ENCODE results near the gene MITD1.

Gene MITD1

GRCh38 chr2:99188357-99188756 lies 7.5 kb upstream of the MITD1 start:
- Histone ChIP-seq H3K27ac (ENCODE audit: low read length) (no peak overlapping the region), H3K27me3 (ENCODE audit: control insufficient read depth, insufficient read depth, low read length) (no peaks in the 10 kb centered on the region), H3K4me1 (ENCODE audit: control insufficient read depth, insufficient read depth, low read length) (no peaks in the 10 kb centered on the region), H3K4me3 (ENCODE audit: low read length) (no peak overlapping the region), H3K36me3 (ENCODE audit: control insufficient read depth, insufficient read depth, low read length) (no peaks in the 10 kb centered on the region; the same call in 1 of the 2 replicates), H3K9me3 (ENCODE audit: control insufficient read depth, insufficient read depth, low read length) (no peaks in the 10 kb centered on the region; the same call in 1 of the 2 replicates)
- no peak for DNase-seq (ENCODE audit: low read depth, low spot score)
- no CpG with 5 or more reads among the region's 3 CpGs for WGBS (ENCODE audit: insufficient coverage, insufficient read length)

GRCh38 chr2:99187011-99187410 lies 6.2 kb upstream of the MITD1 start:
- no peak overlapping the region for H3K4me3 ChIP-seq (ENCODE audit: low read length)
- no peaks in the 10 kb centered on the region; the same call in 1 of the 2 replicates for H3K36me3 ChIP-seq (ENCODE audit: control insufficient read depth, insufficient read depth, low read length)
- DNase-seq (ENCODE audit: low read depth, low spot score) = no peak
- H3K27ac ChIP-seq (ENCODE audit: low read length) = no peak overlapping the region
- no peaks in the 10 kb centered on the region; the same call in 1 of the 2 replicates for H3K9me3 ChIP-seq (ENCODE audit: control insufficient read depth, insufficient read depth, low read length)
- no peaks in the 10 kb centered on the region for H3K27me3 ChIP-seq (ENCODE audit: control insufficient read depth, insufficient read depth, low read length)
- no peaks in the 10 kb centered on the region for H3K4me1 ChIP-seq (ENCODE audit: control insufficient read depth, insufficient read depth, low read length)

GRCh38 chr2:99184811-99185210 lies 4.0 kb upstream of the MITD1 start:
- no peaks in the 10 kb centered on the region for H3K4me1 ChIP-seq (ENCODE audit: control insufficient read depth, insufficient read depth, low read length)
- no peaks in the 10 kb centered on the region for H3K27me3 ChIP-seq (ENCODE audit: control insufficient read depth, insufficient read depth, low read length)
- no peaks in the 10 kb centered on the region; the same call in 1 of the 2 replicates for H3K9me3 ChIP-seq (ENCODE audit: control insufficient read depth, insufficient read depth, low read length)
- H3K4me3 ChIP-seq (ENCODE audit: low read length) = no peak overlapping the region
- H3K27ac ChIP-seq (ENCODE audit: low read length) = no peak overlapping the region
- DNase-seq (ENCODE audit: low read depth, low spot score) = no peak
- WGBS (ENCODE audit: insufficient coverage, insufficient read length) = no CpG with 5 or more reads among the region's 6 CpGs
- no peaks in the 10 kb centered on the region; the same call in 1 of the 2 replicates for H3K36me3 ChIP-seq (ENCODE audit: control insufficient read depth, insufficient read depth, low read length)

GRCh38 chr2:99183025-99183424 lies 2.2 kb upstream of the MITD1 start:
- H3K27ac ChIP-seq (ENCODE audit: low read length) = no peak overlapping the region
- no peaks in the 10 kb centered on the region; the same call in 1 of the 2 replicates for H3K9me3 ChIP-seq (ENCODE audit: control insufficient read depth, insufficient read depth, low read length)
- H3K4me1 ChIP-seq (ENCODE audit: control insufficient read depth, insufficient read depth, low read length) = no peaks in the 10 kb centered on the region; the same call in 1 of the 2 replicates
- DNase-seq (ENCODE audit: low read depth, low spot score) = no peak
- H3K27me3 ChIP-seq (ENCODE audit: control insufficient read depth, insufficient read depth, low read length) = no peaks in the 10 kb centered on the region
- H3K4me3 ChIP-seq (ENCODE audit: low read length) = no peak overlapping the region
- no peaks in the 10 kb centered on the region for H3K36me3 ChIP-seq (ENCODE audit: control insufficient read depth, insufficient read depth, low read length)
- no CpG with 5 or more reads among the region's 3 CpGs for WGBS (ENCODE audit: insufficient coverage, insufficient read length)

- Histone ChIP-seq H3K4me1 (ENCODE audit: control insufficient read depth, insufficient read depth, low read length) (no peaks in the 10 kb centered on the region; the same call in 1 of the 2 replicates), H3K27ac (ENCODE audit: low read length) (no peak overlapping the region), H3K27me3 (ENCODE audit: control insufficient read depth, insufficient read depth, low read length) (no peaks in the 10 kb centered on the region), H3K36me3 (ENCODE audit: control insufficient read depth, insufficient read depth, low read length) (no peaks in the 10 kb centered on the region), H3K4me3 (ENCODE audit: low read length) (peak overlapping the region; percentile 81; the same call in 1 of the 2 replicates), H3K9me3 (ENCODE audit: control insufficient read depth, insufficient read depth, low read length) (no peaks in the 10 kb centered on the region)
- no peak for DNase-seq (ENCODE audit: low read depth, low spot score)
- no CpG with 5 or more reads among the region's 4 CpGs for WGBS (ENCODE audit: insufficient coverage, insufficient read length)
Measured at GRCh38 chr2:99181624-99182000, 754 bp upstream of the MITD1 start.

GRCh38 chr2:99171377-99172140 lies 9.3 kb downstream of the MITD1 start:
- no peaks in the 10 kb centered on the region; the same call in 1 of the 2 replicates for H3K36me3 ChIP-seq (ENCODE audit: control insufficient read depth, insufficient read depth, low read length)
- H3K9me3 ChIP-seq (ENCODE audit: control insufficient read depth, insufficient read depth, low read length) = no peaks in the 10 kb centered on the region
- no peak overlapping the region for H3K4me3 ChIP-seq (ENCODE audit: low read length)
- H3K4me1 ChIP-seq (ENCODE audit: control insufficient read depth, insufficient read depth, low read length) = no peaks in the 10 kb centered on the region
- WGBS (ENCODE audit: insufficient coverage, insufficient read length) = no CpG with 5 or more reads among the region's 8 CpGs
- no peak for DNase-seq (ENCODE audit: low read depth, low spot score)
- no peaks in the 10 kb centered on the region; the same call in 1 of the 2 replicates for H3K27me3 ChIP-seq (ENCODE audit: control insufficient read depth, insufficient read depth, low read length)
- H3K27ac ChIP-seq (ENCODE audit: low read length) = no peak overlapping the region

GRCh38 chr2:99169534-99169933 lies 11.3 kb downstream of the MITD1 start:
- H3K4me1 ChIP-seq (ENCODE audit: control insufficient read depth, insufficient read depth, low read length) = no peaks in the 10 kb centered on the region

GRCh38 chr2:99166218-99166617 lies 14.6 kb downstream of the MITD1 start:
- no peaks in the 10 kb centered on the region; the same call in 1 of the 2 replicates for H3K27me3 ChIP-seq (ENCODE audit: control insufficient read depth, insufficient read depth, low read length)
- no CpG with 5 or more reads among the region's 5 CpGs for WGBS (ENCODE audit: insufficient coverage, insufficient read length)
- no peak for DNase-seq (ENCODE audit: low read depth, low spot score)
- H3K4me3 ChIP-seq (ENCODE audit: low read length) = no peak overlapping the region
- no peak overlapping the region for H3K27ac ChIP-seq (ENCODE audit: low read length)
- H3K36me3 ChIP-seq (ENCODE audit: control insufficient read depth, insufficient read depth, low read length) = no peaks in the 10 kb centered on the region; the same call in 1 of the 2 replicates
- H3K4me1 ChIP-seq (ENCODE audit: control insufficient read depth, insufficient read depth, low read length) = no peaks in the 10 kb centered on the region
- H3K9me3 ChIP-seq (ENCODE audit: control insufficient read depth, insufficient read depth, low read length) = no peaks in the 10 kb centered on the region

More at GRCh38 chr2:99169534-99169933, 11.3 kb downstream of the MITD1 start:
- Histone ChIP-seq H3K27me3 (ENCODE audit: control insufficient read depth, insufficient read depth, low read length) (no peaks in the 10 kb centered on the region; the same call in 1 of the 2 replicates), H3K4me3 (ENCODE audit: low read length) (no peak overlapping the region), H3K9me3 (ENCODE audit: control insufficient read depth, insufficient read depth, low read length) (no peaks in the 10 kb centered on the region), H3K36me3 (ENCODE audit: control insufficient read depth, insufficient read depth, low read length) (no peaks in the 10 kb centered on the region; the same call in 1 of the 2 replicates), H3K27ac (ENCODE audit: low read length) (no peak overlapping the region)
- DNase-seq (ENCODE audit: low read depth, low spot score) = no peak
- no CpG with 5 or more reads among the region's 1 CpG for WGBS (ENCODE audit: insufficient coverage, insufficient read length)

- no peaks in the 10 kb centered on the region for H3K9me3 ChIP-seq (ENCODE audit: control insufficient read depth, insufficient read depth, low read length)
- no peak overlapping the region for H3K27ac ChIP-seq (ENCODE audit: low read length)
- no CpG with 5 or more reads among the region's 4 CpGs for WGBS (ENCODE audit: insufficient coverage, insufficient read length)
- no peak overlapping the region for H3K4me3 ChIP-seq (ENCODE audit: low read length)
- no peaks in the 10 kb centered on the region for H3K27me3 ChIP-seq (ENCODE audit: control insufficient read depth, insufficient read depth, low read length)
- no peaks in the 10 kb centered on the region for H3K4me1 ChIP-seq (ENCODE audit: control insufficient read depth, insufficient read depth, low read length)
- DNase-seq (ENCODE audit: low read depth, low spot score) = no peak
- H3K36me3 ChIP-seq (ENCODE audit: control insufficient read depth, insufficient read depth, low read length) = no peaks in the 10 kb centered on the region; the same call in 1 of the 2 replicates
Measured at GRCh38 chr2:99159594-99159993, 21.3 kb downstream of the MITD1 start.

- no CpG with 5 or more reads among the region's 5 CpGs for WGBS (ENCODE audit: insufficient coverage, insufficient read length)
- Histone ChIP-seq H3K9me3 (ENCODE audit: control insufficient read depth, insufficient read depth, low read length) (no peaks in the 10 kb centered on the region), H3K36me3 (ENCODE audit: control insufficient read depth, insufficient read depth, low read length) (no peaks in the 10 kb centered on the region; the same call in 1 of the 2 replicates), H3K4me1 (ENCODE audit: control insufficient read depth, insufficient read depth, low read length) (no peaks in the 10 kb centered on the region), H3K27me3 (ENCODE audit: control insufficient read depth, insufficient read depth, low read length) (no peaks in the 10 kb centered on the region), H3K4me3 (ENCODE audit: low read length) (no peak overlapping the region), H3K27ac (ENCODE audit: low read length) (no peak overlapping the region)
- DNase-seq (ENCODE audit: low read depth, low spot score) = no peak
Measured at GRCh38 chr2:99158599-99158998, 22.3 kb downstream of the MITD1 start.

GRCh38 chr2:99156891-99157290 lies 24.0 kb downstream of the MITD1 start:
- Histone ChIP-seq H3K9me3 (ENCODE audit: control insufficient read depth, insufficient read depth, low read length) (no peaks in the 10 kb centered on the region), H3K27me3 (ENCODE audit: control insufficient read depth, insufficient read depth, low read length) (no peaks in the 10 kb centered on the region), H3K4me3 (ENCODE audit: low read length) (no peak overlapping the region), H3K4me1 (ENCODE audit: control insufficient read depth, insufficient read depth, low read length) (no peaks in the 10 kb centered on the region), H3K27ac (ENCODE audit: low read length) (no peak overlapping the region), H3K36me3 (ENCODE audit: control insufficient read depth, insufficient read depth, low read length) (no peaks in the 10 kb centered on the region)
- no peak for DNase-seq (ENCODE audit: low read depth, low spot score)
- WGBS (ENCODE audit: insufficient coverage, insufficient read length) = no CpG with 5 or more reads among the region's 1 CpG
